Neuronal stem cell (in vitro differentiated cells): ENCODE results near the gene PHYKPL.
A peak's percentile ranks its signal among the peaks of the same experiment; 100 is the strongest.

ENCODE experiments used
- DNase-seq: peaks from one replicate; pipeline ENCODE4 v3.0.0-alpha.2; 2013; ENCODE audit warnings: low spot score
- H2AFZ ChIP-seq: one replicate; pipeline ENCODE4 v1.6.1; 2013; ENCODE audit warnings: mild to moderate bottlenecking, low read length, inconsistent platforms
- H2AK5ac ChIP-seq: 2 replicates; pipeline ENCODE4 v1.6.1; 2013; ENCODE audit warnings: low read depth, mild to moderate bottlenecking, inconsistent platforms, low read length, moderate library complexity, mixed read lengths
- H2BK120ac ChIP-seq: 2 replicates; pipeline ENCODE4 v1.6.1; 2013; ENCODE audit warnings: low read depth, mild to moderate bottlenecking, inconsistent platforms, low read length, moderate library complexity, mixed read lengths
- H2BK12ac ChIP-seq: one replicate; pipeline ENCODE4 v1.6.1; 2013; ENCODE audit warnings: low read length, inconsistent platforms
- H2BK15ac ChIP-seq: 2 replicates; pipeline ENCODE4 v1.6.1; 2013; ENCODE audit warnings: mild to moderate bottlenecking, low read length, inconsistent platforms, mixed read lengths
- H2BK5ac ChIP-seq: one replicate; pipeline ENCODE4 v1.6.1; 2013; ENCODE audit warnings: inconsistent platforms, mild to moderate bottlenecking, low read length, moderate library complexity
- H3K14ac ChIP-seq: one replicate; pipeline ENCODE4 v1.6.1; 2013; ENCODE audit warnings: low read length, inconsistent platforms
- H3K18ac ChIP-seq: 2 replicates; pipeline ENCODE4 v1.6.1; 2013; ENCODE audit warnings: low read length, inconsistent platforms
- H3K23ac ChIP-seq: 2 replicates; pipeline ENCODE4 v1.6.1; 2013; ENCODE audit warnings: low read depth, mild to moderate bottlenecking, mixed read lengths, low read length, inconsistent platforms; ENCODE audit not compliant: poor library complexity
- H3K27ac ChIP-seq: replicated peaks from 3 replicates; pipeline ENCODE4 v1.5.1; 2013; ENCODE audit warnings: low read length, inconsistent platforms
- H3K27me3 ChIP-seq, 3 experiments: 2 replicates each; pipeline ENCODE4 v1.6.1; 2013; ENCODE audit warnings: low read length in 3 of 3, mild to moderate bottlenecking in 2 of 3, inconsistent platforms in 1 of 3, low read depth in 1 of 3, mixed read lengths in 1 of 3, moderate library complexity in 1 of 3; ENCODE audit not compliant: control insufficient read depth in 3 of 3, insufficient read depth in 3 of 3
- H3K36me3 ChIP-seq, 2 donors: replicated peaks in 1 of 2; 2 replicates each; pipeline ENCODE4 v1.6.1; 2013; ENCODE audit warnings: low read length in 2 of 2; ENCODE audit not compliant: control insufficient read depth in 2 of 2, insufficient read depth in 2 of 2
- H3K4ac ChIP-seq: 2 replicates; pipeline ENCODE4 v1.6.1; 2013; ENCODE audit warnings: inconsistent platforms, mild to moderate bottlenecking, low read length, moderate library complexity
- H3K4me1 ChIP-seq, 2 donors: 1 replicate in 1 of 2; 2 replicates in 1 of 2; pipeline ENCODE4 v1.6.1; 2013; ENCODE audit warnings: low read length in 2 of 2, low read depth in 1 of 2; ENCODE audit not compliant: control insufficient read depth in 2 of 2, insufficient read depth in 1 of 2
- H3K4me2 ChIP-seq: one replicate; pipeline ENCODE4 v1.6.1; 2013; ENCODE audit warnings: mild to moderate bottlenecking, low read length, inconsistent platforms; ENCODE audit not compliant: insufficient read depth, poor library complexity, severe bottlenecking
- H3K4me3 ChIP-seq, 2 donors: 2 replicates each; pipeline ENCODE4 v1.5.1; 2013; ENCODE audit warnings: low read length in 2 of 2, mild to moderate bottlenecking in 2 of 2, inconsistent platforms in 1 of 2, moderate library complexity in 1 of 2
- H3K79me1 ChIP-seq: one replicate; pipeline ENCODE4 v1.6.1; 2013; ENCODE audit warnings: low read depth, mild to moderate bottlenecking, inconsistent platforms, low read length, moderate library complexity
- H3K9ac ChIP-seq: one replicate; pipeline ENCODE4 v1.6.1; 2013; ENCODE audit warnings: mild to moderate bottlenecking, low read depth, low read length, inconsistent platforms; ENCODE audit not compliant: poor library complexity
- H3K9me3 ChIP-seq, 2 donors: replicated peaks in 1 of 2; 2 replicates each; pipeline versions ENCODE3 to v1.6.1; 2013; ENCODE audit warnings: low read length in 2 of 2, mild to moderate bottlenecking in 2 of 2, inconsistent platforms in 1 of 2, low read depth in 1 of 2, mixed read lengths in 1 of 2, moderate library complexity in 1 of 2; ENCODE audit not compliant: control insufficient read depth in 2 of 2, insufficient read depth in 1 of 2
- H4K8ac ChIP-seq: one replicate; pipeline ENCODE4 v1.6.1; 2013; ENCODE audit warnings: low read depth, mild to moderate bottlenecking, inconsistent platforms, low read length, moderate library complexity
- H4K91ac ChIP-seq: one replicate; pipeline ENCODE4 v1.6.1; 2013; ENCODE audit warnings: low read length, low read depth, mild to moderate bottlenecking, inconsistent platforms; ENCODE audit not compliant: poor library complexity
- whole genome bisulfite sequencing, 2 donors: extraction: QIAGEN DNeasy Blood & Tissue Kit; methylation state at CpG; one replicate each; pipeline ENCODE4 v1.1.7; 2013; ENCODE audit warnings: missing lambda C conversion rate in 2 of 2, mixed read lengths in 1 of 2; ENCODE audit not compliant: insufficient read length in 2 of 2, insufficient replicate concordance in 1 of 2; ENCODE audit errors: extremely low coverage in 2 of 2; 5-methylcytosine and 5-hydroxymethylcytosine counted together

The PHYKPL gene

GRCh38 chr5:178279723-178280438, 47.3 kb upstream of the PHYKPL start:
- no peak overlapping the region for H3K14ac ChIP-seq
- H2BK12ac ChIP-seq: no peak overlapping the region
- no peak overlapping the region for H3K27ac ChIP-seq
- peaks cover 4% of the 10 kb centered on the region for H3K79me1 ChIP-seq
- H2AK5ac ChIP-seq: peak overlapping the region; percentile 82
- peak; percentile 81 for DNase-seq
- H3K18ac ChIP-seq: peak overlapping the region; percentile 56
- no peak overlapping the region for H2BK120ac ChIP-seq
- no peak overlapping the region for H4K91ac ChIP-seq
- no peak overlapping the region for H3K4ac ChIP-seq
- H3K9me3 ChIP-seq: peaks cover 5 to 30% of the 10 kb centered on the region in 2 donors
- H3K4me3 ChIP-seq: no peak overlapping the region
- peaks cover 0 to 6% (median 0%) of the 10 kb centered on the region in 3 experiments for H3K27me3 ChIP-seq
- H3K36me3 ChIP-seq: no peaks in the 10 kb centered on the region
- no peak overlapping the region for H4K8ac ChIP-seq
- WGBS, 2 donors: no CpG with 5 or more reads among the region's 33 CpGs
- H3K4me2 ChIP-seq: peak overlapping the region; percentile 43
- no peak overlapping the region for H2BK5ac ChIP-seq
- H3K4me1 ChIP-seq: peaks cover 0 to 3% of the 10 kb centered on the region in 2 donors
- H2BK15ac ChIP-seq: peak overlapping the region; percentile 62
- H3K9ac ChIP-seq: no peak overlapping the region
- H2AFZ ChIP-seq: peak overlapping the region; percentile 68
- H3K23ac ChIP-seq: no peak overlapping the region

- H2AK5ac ChIP-seq: peak overlapping the region; percentile 82
- H3K4me2 ChIP-seq: no peak overlapping the region
- H3K14ac ChIP-seq: no peak overlapping the region
- H3K36me3 ChIP-seq: no peaks in the 10 kb centered on the region
- no peak overlapping the region for H3K4ac ChIP-seq
- H3K27me3 ChIP-seq: peaks cover 0 to 6% (median 0%) of the 10 kb centered on the region in 3 experiments
- peaks cover under 1 to 3% of the 10 kb centered on the region in 2 donors for H3K4me1 ChIP-seq
- H3K27ac ChIP-seq: no peak overlapping the region
- H3K23ac ChIP-seq: peak overlapping the region; percentile 0
- peak overlapping the region; percentile 57 for H2AFZ ChIP-seq
- no peak overlapping the region for H3K9ac ChIP-seq
- no peak overlapping the region for H2BK120ac ChIP-seq
- H3K79me1 ChIP-seq: peaks cover 4% of the 10 kb centered on the region
- no peak overlapping the region for H2BK12ac ChIP-seq
- WGBS, 2 donors: no CpG with 5 or more reads among the region's 14 CpGs
- H3K18ac ChIP-seq: peak overlapping the region; percentile 56
- DNase-seq: no peak
- no peak overlapping the region for H4K8ac ChIP-seq
- H2BK5ac ChIP-seq: no peak overlapping the region
- H3K4me3 ChIP-seq: peak overlapping the region in 1 of 2 donors; percentile 40
- H4K91ac ChIP-seq: no peak overlapping the region
- peak overlapping the region; percentile 62 for H2BK15ac ChIP-seq
- peaks cover 5 to 23% of the 10 kb centered on the region in 2 donors for H3K9me3 ChIP-seq
These were observed 46.6 kb upstream of the PHYKPL start for GRCh38 chr5:178279026-178279722.

- Histone ChIP-seq H3K23ac (peak overlapping the region; percentile 0), H3K4me2 (no peak overlapping the region), H3K36me3 (no peaks in the 10 kb centered on the region), H3K18ac (no peak overlapping the region), H2BK15ac (no peak overlapping the region), H3K9me3 (peaks cover 5 to 20% of the 10 kb centered on the region in 2 donors), H4K8ac (no peak overlapping the region), H3K27me3 (peaks cover 0 to 6% (median 0%) of the 10 kb centered on the region in 3 experiments), H3K27ac (no peak overlapping the region), H2BK12ac (no peak overlapping the region), H2BK120ac (no peak overlapping the region), H2BK5ac (no peak overlapping the region), H3K4ac (no peak overlapping the region), H3K9ac (no peak overlapping the region), H3K79me1 (peaks cover 4% of the 10 kb centered on the region), H3K4me3 (no peak overlapping the region), H3K14ac (no peak overlapping the region), H3K4me1 (peaks cover 2 to 3% of the 10 kb centered on the region in 2 donors), H2AK5ac (peak overlapping the region; percentile 82), H2AFZ (no peak overlapping the region), H4K91ac (no peak overlapping the region)
- WGBS, 2 donors: no CpG with 5 or more reads among the region's 18 CpGs
- DNase-seq: no peak
These were observed 45.9 kb upstream of the PHYKPL start for GRCh38 chr5:178278358-178279023.

- H2BK120ac ChIP-seq: no peak overlapping the region
- H2AFZ ChIP-seq: no peak overlapping the region
- H3K79me1 ChIP-seq: peaks cover 4% of the 10 kb centered on the region
- peaks cover 0 to 6% (median 0%) of the 10 kb centered on the region in 3 experiments for H3K27me3 ChIP-seq
- no CpG with 5 or more reads among the region's 12 CpGs for WGBS, 2 donors
- no peak overlapping the region for H4K8ac ChIP-seq
- H3K9ac ChIP-seq: peak overlapping the region; percentile 34
- H2BK12ac ChIP-seq: no peak overlapping the region
- H4K91ac ChIP-seq: no peak overlapping the region
- H3K18ac ChIP-seq: peak overlapping the region; percentile 27
- no peak overlapping the region for H2BK5ac ChIP-seq
- no peak for DNase-seq
- peaks cover 5 to 16% of the 10 kb centered on the region in 2 donors for H3K9me3 ChIP-seq
- H2AK5ac ChIP-seq: no peak overlapping the region
- peak overlapping the region; percentile 40 for H3K14ac ChIP-seq
- peaks cover 2 to 3% of the 10 kb centered on the region in 2 donors for H3K4me1 ChIP-seq
- no peak overlapping the region for H3K4ac ChIP-seq
- H3K36me3 ChIP-seq: no peaks in the 10 kb centered on the region
- H3K4me2 ChIP-seq: no peak overlapping the region
- no peak overlapping the region for H3K23ac ChIP-seq
- no peak overlapping the region for H3K27ac ChIP-seq
- H3K4me3 ChIP-seq: no peak overlapping the region
- H2BK15ac ChIP-seq: no peak overlapping the region
These were observed 45.3 kb upstream of the PHYKPL start for GRCh38 chr5:178277866-178278265.
